CD4-positive, alpha-beta T cell treated with Interferon gamma for 1 hour (primary cell): Measurements from ENCODE around the gene ALDH1L2.
"Not testable (repeated sequence)": the region's sequence is repeated elsewhere in the genome, so short reads cannot be mapped to it uniquely, and the experiment has no call there.

Experiments used
- DNase-seq: peaks from one replicate; pipeline ENCODE4 v3.0.0-alpha.2; 2020

Gene ALDH1L2

GRCh38 chr12:105030820-105031807 is 53.1 kb downstream of the ALDH1L2 start:
- DNase-seq = no peak

GRCh38 chr12:105026411-105026810 is 57.8 kb downstream of the ALDH1L2 start:
- no peak for DNase-seq

GRCh38 chr12:105025890-105026289 is 58.4 kb downstream of the ALDH1L2 start:
- no peak for DNase-seq

GRCh38 chr12:105024928-105025327 is 59.3 kb downstream of the ALDH1L2 start:
- no peak for DNase-seq

- no peak for DNase-seq
Measured at GRCh38 chr12:105020241-105020962, 63.9 kb downstream of the ALDH1L2 start.

DNA sequence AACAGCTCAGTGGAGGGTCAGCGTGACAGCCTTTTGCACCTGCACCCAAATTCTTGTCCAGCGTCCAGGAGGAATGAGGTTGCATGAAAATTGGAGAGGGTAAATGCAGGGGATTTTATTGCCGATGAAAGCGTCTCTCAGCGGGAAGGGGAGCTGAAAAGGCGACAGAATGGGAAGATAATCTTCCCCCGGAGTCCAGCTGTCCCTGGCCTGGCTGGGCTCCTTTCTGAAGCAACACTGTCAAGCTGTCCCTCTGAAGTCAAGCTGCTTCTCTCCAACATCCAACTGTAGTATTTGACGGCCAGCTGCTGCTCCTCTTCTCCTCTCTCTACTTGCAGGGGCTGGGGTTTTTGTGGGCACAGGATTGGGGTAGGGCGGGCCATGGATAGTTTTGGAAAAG is 65.5 kb downstream of the ALDH1L2 start:
- no peak for DNase-seq

- DNase-seq = no peak
Measured at GRCh38 chr12:105018012-105018411, 66.2 kb downstream of the ALDH1L2 start.

DNA sequence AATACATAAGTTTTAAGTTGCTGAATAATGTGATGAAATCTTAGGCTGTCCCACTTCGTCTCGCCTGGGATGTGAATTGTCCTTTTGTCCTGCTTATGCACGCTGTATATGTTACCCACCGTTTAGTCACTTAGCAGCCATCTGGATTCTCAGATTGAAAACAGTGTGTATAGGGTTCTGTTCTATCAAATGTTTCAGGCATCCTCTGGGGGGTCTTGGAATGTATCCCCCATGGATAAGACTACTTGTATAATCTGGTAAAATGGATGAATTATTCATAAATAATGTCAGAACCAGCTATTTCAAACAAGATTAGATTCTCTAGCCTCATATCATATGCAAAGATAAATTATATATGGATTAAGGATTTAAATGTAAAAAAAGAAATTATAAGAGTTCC is 68.7 kb downstream of the ALDH1L2 start:
- DNase-seq = no peak

- no peak for DNase-seq
Measured at GRCh38 chr12:105014603-105015002, 69.7 kb downstream of the ALDH1L2 start.

DNA sequence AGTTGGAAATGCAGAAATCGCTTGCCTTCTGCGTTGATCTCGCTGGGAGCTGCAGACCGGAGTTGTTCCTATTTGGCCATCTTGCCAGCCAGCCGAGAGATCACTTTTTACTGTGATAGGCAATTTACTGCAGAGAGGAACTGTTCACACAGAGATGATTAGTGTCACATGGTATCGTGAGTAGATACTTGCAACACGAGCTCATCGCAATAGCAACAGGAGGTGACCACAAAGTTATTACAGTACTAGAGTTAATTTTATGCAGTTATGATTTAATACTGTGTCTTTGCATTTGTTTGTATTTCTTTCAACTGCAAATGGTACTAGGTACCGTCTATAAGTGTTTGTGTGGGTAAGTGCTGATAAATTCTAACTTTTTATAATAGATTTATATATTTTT is 70.4 kb downstream of the ALDH1L2 start:
- no peak for DNase-seq

- no peak for DNase-seq
Measured at GRCh38 chr12:105001476-105001875, 82.8 kb downstream of the ALDH1L2 start.

GRCh38 chr12:104999347-104999685 is 84.9 kb downstream of the ALDH1L2 start:
- no peak for DNase-seq

- no peak for DNase-seq
Measured at GRCh38 chr12:104998423-104999346, 85.6 kb downstream of the ALDH1L2 start.

DNA sequence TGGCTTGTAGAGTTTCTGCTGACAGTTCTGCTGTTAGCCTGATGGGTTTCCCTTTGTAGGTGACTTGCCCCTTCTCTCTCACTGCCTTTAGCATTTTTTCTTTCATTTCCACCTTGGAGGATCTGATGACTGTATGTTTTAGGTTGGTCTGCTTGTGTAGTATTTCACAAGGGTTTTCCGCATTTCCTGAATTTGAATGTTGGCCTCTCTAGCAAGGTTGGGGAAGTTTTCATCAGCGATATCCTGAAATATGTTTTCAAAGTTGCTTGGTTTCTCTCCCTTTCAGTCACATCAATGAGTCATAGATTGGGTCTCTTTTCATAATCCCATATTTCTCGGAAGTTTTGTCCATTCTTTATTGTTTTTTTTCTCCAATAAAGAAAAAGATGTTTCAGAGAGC is 86.7 kb downstream of the ALDH1L2 start:
- no peak for DNase-seq

GRCh38 chr12:104994336-104994735 is 89.9 kb downstream of the ALDH1L2 start:
- DNase-seq = no peak

- no peak for DNase-seq
Measured at GRCh38 chr12:104991565-104992128, 92.6 kb downstream of the ALDH1L2 start.

DNA sequence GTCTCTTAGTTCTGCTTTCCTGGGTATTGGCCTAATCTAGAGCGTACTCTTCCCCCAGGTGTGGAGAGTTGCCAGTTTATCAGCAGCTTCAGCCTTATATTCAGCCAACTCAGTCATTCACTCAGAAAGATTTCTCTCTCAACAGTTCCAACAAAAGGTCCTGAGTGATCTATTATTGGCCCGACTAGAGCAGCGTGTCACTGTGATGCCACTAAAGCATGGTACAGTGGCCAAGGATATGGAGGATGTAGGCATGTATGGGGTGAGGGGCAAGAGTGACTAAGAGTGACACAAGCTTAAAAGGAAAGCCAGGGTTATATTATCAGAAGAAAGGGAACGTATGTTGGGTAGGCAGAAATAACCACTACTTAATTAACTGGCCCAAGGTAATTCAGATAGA is 93.3 kb downstream of the ALDH1L2 start:
- no peak for DNase-seq

- peak; percentile 75 for DNase-seq
Measured at GRCh38 chr12:104986022-104986941, 98.0 kb downstream of the ALDH1L2 start, which contains the start of gene NOPCHAP1. TSS of gene NOPCHAP1 (plus strand) at chr12:104986316. CDS start at chr12:104986353, 37 bp downstream.

DNA sequence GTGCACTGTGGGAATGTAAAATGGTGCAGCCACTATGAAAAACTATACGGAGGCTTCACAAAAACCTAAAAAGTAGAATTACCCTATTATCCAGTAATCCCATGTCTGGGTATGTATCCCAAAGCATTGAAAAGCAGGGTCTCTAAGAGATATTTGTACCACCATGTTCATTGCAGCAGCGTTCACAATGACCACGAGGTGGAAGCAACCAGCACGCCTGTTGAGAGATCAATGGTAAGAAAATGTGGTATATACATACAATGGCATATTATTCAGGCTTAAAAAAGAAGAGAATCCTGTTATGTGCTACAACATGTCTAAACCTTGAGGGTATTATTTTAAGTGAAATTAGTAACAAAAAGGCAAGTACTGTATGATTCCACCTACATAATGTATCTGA is 99.1 kb downstream of the ALDH1L2 start:
- no peak for DNase-seq

DNA sequence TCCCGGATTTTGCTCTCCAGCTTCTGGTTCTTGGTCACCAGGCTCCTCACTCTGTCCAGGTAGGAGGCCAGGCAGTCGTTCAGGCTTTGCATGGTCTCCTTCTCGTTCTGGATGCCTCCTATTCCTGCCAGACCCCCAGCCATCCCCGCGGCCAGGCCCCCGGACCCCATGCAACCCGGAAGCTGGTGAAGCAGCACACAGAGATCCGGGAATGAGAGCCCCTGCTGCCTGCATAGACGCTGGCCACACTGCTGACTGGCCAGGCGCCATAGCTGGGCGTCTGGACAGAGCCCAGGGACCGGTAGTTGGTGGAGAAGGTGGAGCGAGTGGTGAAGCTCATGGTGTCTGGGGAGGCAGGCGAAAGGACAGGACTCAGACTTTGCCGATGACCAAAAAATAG is 106.6 kb downstream of the ALDH1L2 start:
- DNase-seq = not testable (repeated sequence)

- no peak for DNase-seq
Measured at GRCh38 chr12:104976703-104977102, 107.6 kb downstream of the ALDH1L2 start.
